ENCODE measurements around the gene OR6C76.
"Not testable (repeated sequence)": the region's sequence is repeated elsewhere in the genome, so short reads cannot be mapped to it uniquely, and the experiment has no call there.

The OR6C76 gene

DNA sequence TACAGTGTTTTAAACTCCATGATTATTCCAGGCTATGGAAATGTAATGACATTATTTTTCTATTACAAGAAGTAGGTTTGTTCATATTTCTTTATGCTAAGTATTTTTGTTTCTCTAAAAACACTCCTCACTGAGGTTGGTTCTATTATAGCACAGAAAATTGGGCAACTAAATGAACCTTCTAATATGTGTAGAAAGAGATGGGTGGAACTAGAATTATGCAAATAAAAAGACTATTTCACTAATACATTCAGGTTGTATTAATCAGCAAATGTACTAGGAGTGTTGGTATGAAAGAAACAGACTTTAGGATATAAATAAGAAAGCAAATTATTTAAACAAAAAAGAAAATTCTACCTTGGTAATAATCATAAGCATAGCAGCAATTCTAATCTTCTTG lies 22.8 kb downstream of the OR6C76 start:
- TF ChIP-seq, protein P1, sequence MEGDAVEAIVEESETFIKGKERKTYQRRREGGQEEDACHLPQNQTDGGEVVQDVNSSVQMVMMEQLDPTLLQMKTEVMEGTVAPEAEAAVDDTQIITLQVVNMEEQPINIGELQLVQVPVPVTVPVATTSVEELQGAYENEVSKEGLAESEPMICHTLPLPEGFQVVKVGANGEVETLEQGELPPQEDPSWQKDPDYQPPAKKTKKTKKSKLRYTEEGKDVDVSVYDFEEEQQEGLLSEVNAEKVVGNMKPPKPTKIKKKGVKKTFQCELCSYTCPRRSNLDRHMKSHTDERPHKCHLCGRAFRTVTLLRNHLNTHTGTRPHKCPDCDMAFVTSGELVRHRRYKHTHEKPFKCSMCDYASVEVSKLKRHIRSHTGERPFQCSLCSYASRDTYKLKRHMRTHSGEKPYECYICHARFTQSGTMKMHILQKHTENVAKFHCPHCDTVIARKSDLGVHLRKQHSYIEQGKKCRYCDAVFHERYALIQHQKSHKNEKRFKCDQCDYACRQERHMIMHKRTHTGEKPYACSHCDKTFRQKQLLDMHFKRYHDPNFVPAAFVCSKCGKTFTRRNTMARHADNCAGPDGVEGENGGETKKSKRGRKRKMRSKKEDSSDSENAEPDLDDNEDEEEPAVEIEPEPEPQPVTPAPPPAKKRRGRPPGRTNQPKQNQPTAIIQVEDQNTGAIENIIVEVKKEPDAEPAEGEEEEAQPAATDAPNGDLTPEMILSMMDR (IDR thresholded peaks at IDR 0.05; ENCODE audit: low read depth, low read length), result no peak
- DNase-seq (ENCODE audit: extremely low read depth, low read depth), result no peak

DNA sequence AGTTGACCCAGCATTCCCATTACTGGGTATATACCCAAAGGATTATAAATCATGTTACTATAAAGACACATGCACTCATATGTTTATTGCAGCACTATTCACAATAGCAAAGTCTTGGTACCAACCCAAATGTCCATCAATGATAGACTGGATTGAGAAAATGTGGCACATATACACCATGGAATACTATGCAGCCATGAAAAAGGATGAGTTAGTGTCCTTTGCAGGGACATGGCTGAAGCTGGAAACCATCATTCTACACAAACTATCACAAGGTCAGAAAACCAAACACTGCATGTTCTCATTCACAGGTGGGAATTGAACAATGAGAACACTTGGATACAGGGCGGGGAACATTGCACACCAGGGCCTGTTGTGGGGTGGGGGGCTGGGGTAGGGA lies 38.9 kb downstream of the OR6C76 start:
- DNase-seq (ENCODE audit: extremely low read depth, low read depth), result not testable (repeated sequence)

DNA sequence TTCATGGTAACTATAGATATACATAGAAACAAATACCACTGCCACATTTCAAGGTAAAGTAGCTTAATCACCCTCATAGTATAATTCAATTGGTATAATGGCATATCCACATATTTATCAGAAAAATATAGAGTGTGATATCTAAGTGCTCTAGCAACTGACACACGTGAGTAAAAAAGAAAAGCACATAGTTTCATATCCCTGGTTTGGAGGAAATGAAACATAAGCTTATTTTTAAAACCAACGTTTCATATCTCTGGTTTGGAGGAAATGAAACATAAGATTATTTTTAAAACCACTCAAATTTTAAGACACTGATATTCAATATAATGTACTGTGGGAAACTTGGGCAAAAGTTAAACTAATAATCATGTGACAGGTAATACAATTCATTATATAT lies 41.8 kb downstream of the OR6C76 start:
- TF ChIP-seq, protein P1 (IDR thresholded peaks at IDR 0.05; ENCODE audit: low read depth, low read length), result no peak
- DNase-seq (ENCODE audit: extremely low read depth, low read depth), result no peak

DNA sequence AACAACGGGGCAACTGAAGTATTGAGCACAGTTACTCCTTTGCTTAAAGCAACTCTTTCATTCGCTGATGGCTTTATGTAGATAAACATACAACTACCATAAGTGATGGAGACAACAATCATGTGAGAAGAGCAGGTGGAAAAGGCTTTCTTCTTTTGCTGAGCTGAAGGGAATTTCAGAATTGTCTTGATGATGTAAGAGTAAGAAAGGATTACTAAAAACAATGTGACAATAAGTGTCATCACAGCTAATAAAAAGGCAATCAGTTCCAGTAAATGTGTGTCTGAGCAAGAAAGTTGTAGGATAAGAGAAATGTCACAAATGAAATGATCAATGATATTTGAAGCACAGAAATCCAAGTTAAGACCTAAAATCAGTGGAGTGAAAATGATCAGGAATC lies 43.2 kb downstream of the OR6C76 start:
- no peak for DNase-seq (ENCODE audit: extremely low read depth, low read depth)
- TF ChIP-seq, protein P1 (IDR thresholded peaks at IDR 0.05; ENCODE audit: low read depth, low read length), result no peak

DNA sequence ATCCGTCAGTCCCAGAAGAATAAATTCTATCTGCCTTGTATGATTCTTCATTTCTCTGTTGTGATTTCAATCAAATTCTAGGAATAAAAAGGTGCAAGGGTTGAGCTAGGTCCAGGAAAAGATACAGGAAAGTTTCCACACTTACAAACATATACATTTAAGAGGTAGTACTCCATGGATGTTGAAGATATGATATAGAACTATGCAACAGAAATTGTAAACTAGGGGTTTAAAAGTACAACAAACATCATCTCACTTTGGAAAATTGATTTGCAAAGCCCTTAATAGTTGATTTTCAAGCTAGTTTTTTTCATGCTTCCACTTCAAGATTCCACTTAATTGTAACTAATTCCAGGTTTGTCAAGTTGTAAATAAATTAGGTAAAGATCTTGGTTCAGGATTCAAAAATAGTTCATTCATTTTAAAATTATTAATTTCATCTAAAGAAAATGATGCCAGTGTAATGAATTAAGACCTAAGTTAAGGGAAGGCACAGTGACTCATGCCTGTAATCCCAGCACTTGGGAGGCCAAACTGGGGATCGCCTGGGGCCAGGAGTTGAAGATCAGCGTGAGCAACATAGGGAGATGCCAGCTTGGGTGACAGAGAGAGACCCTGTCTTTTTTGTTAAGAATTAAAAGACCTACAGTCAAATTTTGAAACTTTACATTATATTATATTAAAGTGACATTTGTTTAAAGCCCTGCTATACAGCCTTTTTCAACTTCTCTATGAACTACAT lies 44.2 kb downstream of the OR6C76 start, which contains the start of gene OR6C70:
TSS of gene OR6C70 (minus strand) at position 51 of the 742 bp plus-strand sequence. CDS start at position 51, 0 bp downstream.
- DNase-seq (ENCODE audit: extremely low read depth, low read depth), result no peak
- TF ChIP-seq, protein P1 (IDR thresholded peaks at IDR 0.05; ENCODE audit: low read depth, low read length), result no peak

DNA sequence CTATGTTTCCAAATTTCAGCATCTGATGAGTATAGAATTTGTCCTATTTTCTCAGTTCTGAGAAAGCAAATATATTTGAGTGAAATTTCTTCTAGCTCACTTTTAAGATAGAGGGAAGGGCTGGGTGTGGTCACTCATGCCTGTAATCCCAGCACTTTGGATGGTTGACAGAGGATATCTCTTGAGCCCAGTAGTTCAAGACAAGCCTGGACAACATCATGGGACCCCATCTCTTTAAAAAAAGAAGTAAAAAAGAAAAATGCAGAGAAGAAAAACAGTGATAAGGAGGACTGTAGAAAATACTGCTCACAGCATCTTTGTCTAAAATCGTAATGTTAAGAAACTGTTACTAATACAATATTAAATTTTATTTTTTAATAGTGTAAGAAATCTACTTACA lies 46.2 kb downstream of the OR6C76 start:
- DNase-seq (ENCODE audit: extremely low read depth, low read depth), result no peak
- TF ChIP-seq, protein P1 (IDR thresholded peaks at IDR 0.05; ENCODE audit: low read depth, low read length), result no peak

Measured in AG09319 (cell line).